B cell (primary cell): ENCODE results near the gene GLOD4.

Source experiments
- EZH2 ChIP-seq: IDR thresholded peaks from 2 replicates; pipeline ENCODE4 v1.6.1; 2012; ENCODE audit warnings: borderline replicate concordance, low read depth, mild to moderate bottlenecking, moderate library complexity, low read length; ENCODE audit not compliant: insufficient read depth, poor library complexity, severe bottlenecking
- TF ChIP-seq, protein P1 (sequence below): fragments of 200-600 bp; IDR thresholded peaks from one replicate; pipeline ENCODE4 v1.8.0; 2022; ENCODE audit warnings: antibody characterized with exemption, mild to moderate bottlenecking

DNA sequence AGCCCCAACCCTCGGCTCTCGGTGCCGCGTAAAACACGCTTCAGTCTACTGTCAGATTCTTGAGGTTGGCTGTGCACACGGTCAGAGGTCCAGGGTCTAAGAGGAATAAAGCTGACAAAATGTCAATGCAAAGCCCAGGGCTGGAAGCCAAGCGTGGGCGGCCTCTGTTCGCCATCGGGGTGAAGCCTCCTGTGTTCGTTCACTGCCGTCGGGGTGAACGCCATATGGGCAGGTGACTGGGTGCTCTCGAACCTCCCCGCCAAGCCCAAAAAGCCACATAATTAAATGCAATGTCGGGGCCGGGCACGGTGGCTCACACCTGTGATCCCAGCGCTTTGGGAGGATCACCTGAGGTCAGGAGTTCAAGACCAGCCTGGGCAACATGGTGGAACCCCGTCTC is 44.7 kb upstream of the GLOD4 start:
- TF ChIP-seq, protein P1, sequence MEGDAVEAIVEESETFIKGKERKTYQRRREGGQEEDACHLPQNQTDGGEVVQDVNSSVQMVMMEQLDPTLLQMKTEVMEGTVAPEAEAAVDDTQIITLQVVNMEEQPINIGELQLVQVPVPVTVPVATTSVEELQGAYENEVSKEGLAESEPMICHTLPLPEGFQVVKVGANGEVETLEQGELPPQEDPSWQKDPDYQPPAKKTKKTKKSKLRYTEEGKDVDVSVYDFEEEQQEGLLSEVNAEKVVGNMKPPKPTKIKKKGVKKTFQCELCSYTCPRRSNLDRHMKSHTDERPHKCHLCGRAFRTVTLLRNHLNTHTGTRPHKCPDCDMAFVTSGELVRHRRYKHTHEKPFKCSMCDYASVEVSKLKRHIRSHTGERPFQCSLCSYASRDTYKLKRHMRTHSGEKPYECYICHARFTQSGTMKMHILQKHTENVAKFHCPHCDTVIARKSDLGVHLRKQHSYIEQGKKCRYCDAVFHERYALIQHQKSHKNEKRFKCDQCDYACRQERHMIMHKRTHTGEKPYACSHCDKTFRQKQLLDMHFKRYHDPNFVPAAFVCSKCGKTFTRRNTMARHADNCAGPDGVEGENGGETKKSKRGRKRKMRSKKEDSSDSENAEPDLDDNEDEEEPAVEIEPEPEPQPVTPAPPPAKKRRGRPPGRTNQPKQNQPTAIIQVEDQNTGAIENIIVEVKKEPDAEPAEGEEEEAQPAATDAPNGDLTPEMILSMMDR, result no peak
- no peak for TF ChIP-seq EZH2
